GM21447 (cell line): Measurements from ENCODE around the gene EPB41L2.
"Not testable (repeated sequence)": the region's sequence is repeated elsewhere in the genome, so short reads cannot be mapped to it uniquely, and the experiment has no call there.

ENCODE experiments used
- ATAC-seq: cut with Tn5 transposase; IDR thresholded peaks from one replicate; pipeline ENCODE4 v1.9.1; 2021; ENCODE audit not compliant: unreplicated experiment

EPB41L2 gene

GRCh38 chr6:131063028-131063763 is at the start of gene EPB41L2:
TSS of gene EPB41L2 (minus strand) at chr6:131063245. CDS start at chr6:130956485, 106,760 bp downstream.
- ATAC-seq: peak; percentile 69

- ATAC-seq: no peak
Measured at GRCh38 chr6:131112249-131112648, 49.2 kb upstream of the EPB41L2 start.

- no peak for ATAC-seq
Measured at GRCh38 chr6:131107151-131107550, 44.1 kb upstream of the EPB41L2 start.

- no peak for ATAC-seq
Measured at GRCh38 chr6:131103901-131104300, 40.9 kb upstream of the EPB41L2 start.

- no peak for ATAC-seq
Measured at GRCh38 chr6:131103296-131103695, 40.3 kb upstream of the EPB41L2 start.

- no peak for ATAC-seq
Measured at GRCh38 chr6:131101911-131102680, 39.1 kb upstream of the EPB41L2 start.

- ATAC-seq: no peak
Measured at GRCh38 chr6:131096786-131097185, 33.7 kb upstream of the EPB41L2 start.

- ATAC-seq: no peak
Measured at GRCh38 chr6:131093334-131093733, 30.3 kb upstream of the EPB41L2 start.

- ATAC-seq: not testable (repeated sequence)
Measured at GRCh38 chr6:131091944-131092343, 28.9 kb upstream of the EPB41L2 start.

GRCh38 chr6:131090339-131090738 is 27.3 kb upstream of the EPB41L2 start:
- not testable (repeated sequence) for ATAC-seq

GRCh38 chr6:131084982-131085381 is 21.9 kb upstream of the EPB41L2 start:
- ATAC-seq: no peak

- ATAC-seq: no peak
Measured at GRCh38 chr6:131083687-131084086, 20.6 kb upstream of the EPB41L2 start.

GRCh38 chr6:131082335-131082734 is 19.3 kb upstream of the EPB41L2 start:
- no peak for ATAC-seq

- no peak for ATAC-seq
Measured at GRCh38 chr6:131080084-131080483, 17.0 kb upstream of the EPB41L2 start.

GRCh38 chr6:131073577-131073976 is 10.5 kb upstream of the EPB41L2 start:
- no peak for ATAC-seq

GRCh38 chr6:131070061-131070460 is 7.0 kb upstream of the EPB41L2 start:
- no peak for ATAC-seq

- no peak for ATAC-seq
Measured at GRCh38 chr6:131068165-131068564, 5.1 kb upstream of the EPB41L2 start.

- ATAC-seq: no peak
Measured at GRCh38 chr6:131067521-131067920, 4.5 kb upstream of the EPB41L2 start.

- ATAC-seq: no peak
Measured at GRCh38 chr6:131065824-131066171, 2.8 kb upstream of the EPB41L2 start.

- no peak for ATAC-seq
Measured at GRCh38 chr6:131065112-131065823, 2.2 kb upstream of the EPB41L2 start.

- no peak for ATAC-seq
Measured at GRCh38 chr6:131063764-131064272, 773 bp upstream of the EPB41L2 start.
